Measurements from ENCODE around the gene IFNL4.
"Not testable (repeated sequence)": the region's sequence is repeated elsewhere in the genome, so short reads cannot be mapped to it uniquely, and the experiment has no call there.

IFNL4 gene

DNA sequence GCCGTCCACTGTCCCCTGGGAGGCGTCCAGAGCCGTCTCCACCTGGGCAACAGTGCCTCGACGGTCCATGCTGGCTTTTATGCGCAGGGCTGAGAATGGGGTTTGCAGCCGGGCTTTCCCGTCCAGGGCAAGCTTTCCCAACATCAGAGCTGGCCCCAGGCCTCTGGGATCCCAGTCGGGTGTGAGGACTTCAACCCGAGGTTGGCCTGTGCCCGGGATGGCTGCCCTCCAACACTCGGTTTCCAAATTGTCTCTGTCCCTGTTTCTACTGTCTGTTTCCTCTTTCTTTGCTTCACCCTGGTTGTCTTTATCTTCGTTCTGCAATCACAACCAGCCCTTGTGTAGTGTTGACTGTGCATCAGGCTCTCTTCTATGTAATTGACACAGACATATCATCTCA is at the start of gene IFNL4:
TSS of gene IFNL4 (minus strand) at position 51 of the 400 bp plus-strand sequence.
- no peak for DNase-seq

DNA sequence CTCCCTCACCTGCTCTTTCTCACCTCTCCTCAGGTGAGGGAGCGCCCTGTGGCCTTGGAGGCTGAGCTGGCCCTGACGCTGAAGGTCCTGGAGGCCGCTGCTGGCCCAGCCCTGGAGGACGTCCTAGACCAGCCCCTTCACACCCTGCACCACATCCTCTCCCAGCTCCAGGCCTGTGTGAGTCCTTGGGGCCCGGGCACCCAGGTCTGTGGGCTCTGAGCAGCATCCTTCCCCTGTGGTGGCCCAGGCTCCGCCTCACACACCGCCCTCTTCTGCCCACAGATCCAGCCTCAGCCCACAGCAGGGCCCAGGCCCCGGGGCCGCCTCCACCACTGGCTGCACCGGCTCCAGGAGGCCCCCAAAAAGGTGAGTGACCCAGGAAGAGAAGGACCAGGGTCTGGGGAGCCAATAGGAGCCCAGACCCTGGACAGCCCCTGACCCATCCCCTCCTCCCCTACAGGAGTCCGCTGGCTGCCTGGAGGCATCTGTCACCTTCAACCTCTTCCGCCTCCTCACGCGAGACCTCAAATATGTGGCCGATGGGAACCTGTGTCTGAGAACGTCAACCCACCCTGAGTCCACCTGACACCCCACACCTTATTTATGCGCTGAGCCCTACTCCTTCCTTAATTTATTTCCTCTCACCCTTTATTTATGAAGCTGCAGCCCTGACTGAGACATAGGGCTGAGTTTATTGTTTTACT is 49.4 kb upstream of the IFNL4 start:
- no peak for DNase-seq

DNA sequence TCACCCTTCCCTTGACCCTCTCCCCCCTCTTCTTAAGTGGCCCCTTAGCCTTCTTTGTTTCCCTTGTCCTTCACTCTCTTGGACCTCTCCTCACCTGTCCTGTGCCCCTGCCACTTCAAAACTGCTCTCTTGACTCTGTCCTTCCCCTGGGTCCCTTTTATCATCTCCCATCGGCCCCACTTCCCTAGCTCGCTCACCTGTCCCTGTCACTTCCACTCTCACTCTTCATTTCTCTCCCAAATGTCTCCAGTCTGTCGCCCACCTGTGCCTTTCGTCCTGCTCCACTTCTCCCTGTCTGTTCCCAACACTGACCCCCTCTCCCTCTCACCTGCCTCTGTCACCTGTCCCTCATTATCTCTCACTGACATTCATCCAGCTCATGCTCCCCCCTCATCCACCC is 48.2 kb upstream of the IFNL4 start:
- no peak for DNase-seq

DNA sequence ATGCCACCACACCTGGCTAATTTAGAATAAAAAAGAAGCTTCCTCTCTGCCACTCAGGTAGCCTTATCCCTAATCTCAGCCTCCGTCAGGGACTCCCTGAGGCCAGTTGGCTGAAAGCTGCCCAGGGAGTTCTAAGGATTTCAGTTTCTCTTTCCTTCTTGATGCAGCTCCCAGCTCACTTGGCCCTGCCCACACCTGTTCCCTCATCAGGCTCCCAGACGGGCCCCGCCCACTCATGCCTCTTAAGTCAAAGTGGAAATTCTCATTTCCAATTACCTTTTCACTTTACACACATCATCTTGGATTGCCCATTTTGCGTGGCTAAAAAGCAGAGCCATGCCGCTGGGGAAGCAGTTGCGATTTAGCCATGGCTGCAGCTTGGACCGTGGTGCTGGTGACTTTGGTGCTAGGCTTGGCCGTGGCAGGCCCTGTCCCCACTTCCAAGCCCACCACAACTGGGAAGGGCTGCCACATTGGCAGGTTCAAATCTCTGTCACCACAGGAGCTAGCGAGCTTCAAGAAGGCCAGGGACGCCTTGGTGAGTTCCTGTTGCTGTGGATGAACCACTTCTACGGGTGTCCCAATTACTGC is 47.5 kb upstream of the IFNL4 start, which contains the start of gene IFNL1:
TSS of gene IFNL1 (plus strand) at position 353 of the 591 bp plus-strand sequence. CDS start at position 368, 15 bp downstream.
- DNase-seq: no peak

DNA sequence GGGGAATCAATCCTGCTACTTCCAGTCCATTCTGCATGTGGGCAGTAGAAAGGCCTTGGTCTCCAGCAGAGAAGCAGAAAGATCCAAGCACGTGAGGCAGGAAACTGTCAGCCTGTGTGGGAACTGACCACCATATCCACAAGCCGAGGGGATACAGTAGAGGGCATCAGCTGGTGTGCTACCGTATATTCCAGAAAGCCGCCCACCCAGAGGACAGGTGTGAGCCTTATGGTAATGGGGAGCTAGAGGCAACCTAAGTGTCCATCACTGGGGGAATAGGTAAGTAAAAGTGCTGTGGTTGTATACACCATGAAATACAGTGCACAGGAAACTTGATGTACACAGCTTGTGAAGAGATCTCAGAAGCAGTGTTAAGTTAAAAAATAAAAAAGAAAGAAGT is 44.7 kb upstream of the IFNL4 start:
- DNase-seq: no peak

DNA sequence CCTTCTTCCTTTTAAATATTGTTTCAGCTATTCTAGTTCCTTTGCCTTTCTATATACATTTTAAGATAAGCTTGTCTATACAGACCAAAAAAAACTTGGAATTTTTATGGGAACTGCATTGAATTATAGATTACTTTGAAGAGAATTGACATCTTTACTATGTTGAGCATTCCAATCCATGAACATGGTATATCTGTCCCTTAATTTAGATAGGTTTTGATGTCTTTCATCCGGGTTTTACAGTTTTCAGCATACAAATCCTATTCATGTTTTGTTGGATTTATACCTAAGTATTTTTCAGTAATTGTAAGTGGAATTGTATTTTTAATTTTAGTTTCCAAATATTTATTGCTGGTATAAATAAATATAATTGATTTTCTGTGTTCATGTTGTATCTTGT is 35.4 kb upstream of the IFNL4 start:
- DNase-seq: no peak

DNA sequence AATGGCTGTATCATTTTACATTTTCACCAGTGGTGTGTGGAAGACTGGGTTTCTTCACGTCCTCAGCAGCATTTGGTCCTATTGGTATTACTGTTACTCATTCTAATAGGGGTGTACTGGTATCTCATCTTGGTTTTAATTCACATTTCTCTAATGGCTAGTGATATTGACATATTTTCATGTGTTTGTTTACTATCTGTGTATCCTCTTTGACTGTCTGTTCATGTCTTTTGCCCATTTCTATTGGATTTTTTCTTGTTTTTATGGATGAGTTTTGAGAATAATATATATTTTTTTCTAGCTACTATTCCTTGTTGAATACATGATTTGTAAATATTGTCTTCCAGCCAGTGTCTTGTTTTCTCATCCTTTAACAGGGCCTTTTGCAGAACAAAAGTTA is 33.4 kb upstream of the IFNL4 start:
- no peak for DNase-seq

DNA sequence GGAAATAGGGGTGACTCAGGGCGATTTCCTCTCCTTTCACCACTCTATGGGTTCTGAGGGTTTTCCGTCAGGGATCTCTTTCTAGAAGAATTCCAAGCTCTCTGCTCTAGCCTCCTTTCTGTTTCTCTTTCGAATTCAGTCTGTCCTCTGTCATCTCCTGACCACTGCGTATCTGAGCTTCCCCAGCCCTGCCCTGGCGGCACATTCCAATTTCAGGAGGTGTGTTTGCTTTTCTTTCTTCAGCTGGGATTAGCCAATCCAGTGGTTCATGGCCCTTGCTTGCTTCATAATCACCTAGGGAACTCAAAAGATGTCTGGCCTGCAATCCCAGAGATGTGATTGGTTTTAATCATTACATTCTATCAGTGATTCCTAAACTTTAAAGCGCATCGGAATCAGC is 28.9 kb upstream of the IFNL4 start:
- peak; percentile 16 for DNase-seq

DNA sequence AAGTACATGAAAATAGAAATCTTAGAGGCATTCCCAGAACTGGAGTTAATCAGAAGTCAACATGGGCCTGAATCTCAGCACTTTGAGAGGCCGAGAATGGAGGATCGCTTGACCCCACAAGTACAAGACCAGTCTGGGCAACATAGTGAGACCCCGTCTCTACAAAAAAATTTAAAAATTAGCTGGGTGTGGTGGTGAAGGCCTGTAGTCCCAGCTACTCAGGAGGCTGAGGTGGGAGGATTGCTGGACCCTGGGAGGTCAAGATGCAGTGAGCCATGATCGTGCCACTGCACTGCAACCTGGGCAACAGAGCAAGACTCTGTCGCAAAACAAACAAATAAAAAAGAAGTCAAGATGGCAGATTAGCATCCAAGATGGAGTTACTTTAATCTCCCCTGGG is 28.1 kb upstream of the IFNL4 start:
- DNase-seq: no peak

DNA sequence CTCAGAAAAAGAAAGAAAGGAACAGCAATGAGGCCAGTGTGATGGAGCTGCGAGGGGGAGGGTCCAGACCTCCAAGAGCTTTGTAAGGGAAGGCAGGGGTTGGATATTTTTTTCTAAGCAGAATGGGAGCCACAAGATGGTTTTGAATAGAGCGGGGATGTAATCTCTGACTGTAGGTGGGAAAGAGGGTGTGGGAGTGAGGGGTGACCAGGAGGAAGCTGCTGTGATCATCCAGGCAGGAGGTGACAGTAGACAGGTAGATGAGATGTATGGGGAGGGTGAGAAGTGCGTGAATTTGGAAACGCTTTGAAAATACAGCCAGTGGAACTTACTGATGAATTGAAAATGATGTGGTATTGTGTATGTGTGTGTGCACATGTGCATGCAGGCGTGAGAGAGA is 26.9 kb upstream of the IFNL4 start:
- no peak for DNase-seq

DNA sequence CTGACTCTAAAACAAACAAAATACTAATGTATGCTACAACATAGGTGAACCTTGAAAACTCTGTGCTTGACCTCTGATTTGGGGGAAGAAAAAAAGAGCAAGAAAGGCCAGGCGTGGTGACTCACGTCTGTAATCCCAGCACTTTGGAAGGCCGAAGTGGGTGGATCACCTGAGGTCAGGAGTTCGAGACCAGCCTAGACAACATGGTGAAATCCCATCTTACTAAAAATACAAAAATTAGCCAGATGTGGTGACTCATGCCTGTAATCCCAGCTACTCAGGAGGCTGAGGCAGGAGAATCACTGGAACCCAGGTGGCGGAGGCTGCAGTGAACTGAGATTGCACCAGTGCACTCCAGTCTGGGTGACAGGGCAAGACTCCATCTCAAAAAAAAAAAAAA is 25.2 kb upstream of the IFNL4 start:
- not testable (repeated sequence) for DNase-seq

DNA sequence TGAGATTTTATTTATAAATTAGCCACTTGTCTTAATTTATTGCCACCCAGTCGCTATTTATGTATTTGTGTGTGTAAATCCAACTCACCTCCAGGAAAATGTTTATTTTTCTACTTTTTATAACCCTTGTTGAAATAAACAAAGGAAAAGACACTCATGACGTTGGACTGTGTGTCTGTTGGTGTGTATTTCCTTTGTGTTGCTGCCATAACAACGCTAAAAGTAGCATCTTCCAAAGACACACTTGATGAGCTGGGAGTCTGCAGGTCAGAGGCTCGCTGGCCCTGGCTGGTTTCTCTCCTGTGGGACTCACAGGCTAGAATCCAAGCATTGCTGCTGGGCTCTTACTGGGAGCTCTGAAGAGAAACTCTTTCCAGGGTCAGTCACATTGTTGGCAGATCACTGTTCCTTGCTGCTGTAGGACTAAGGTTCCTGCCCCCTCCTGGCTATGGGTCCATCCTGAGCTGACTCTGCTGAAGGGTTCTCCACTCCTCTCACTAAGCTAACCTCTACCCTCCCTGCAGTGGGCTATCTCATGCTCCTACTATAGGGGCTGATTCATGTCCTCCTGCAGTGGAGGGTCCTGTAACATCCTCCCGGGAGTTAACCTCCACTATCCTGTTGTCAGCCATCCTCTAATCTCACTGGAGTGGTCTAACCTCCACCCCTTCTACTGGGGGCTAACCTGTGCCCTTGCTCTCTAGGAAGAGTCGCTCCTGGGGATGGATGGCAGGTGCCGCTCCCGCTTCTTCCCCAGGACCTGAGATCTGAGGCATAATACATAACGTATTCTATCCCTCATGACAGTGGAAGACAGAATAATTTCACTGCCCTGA is 21.6 kb upstream of the IFNL4 start:
- no peak for DNase-seq

DNA sequence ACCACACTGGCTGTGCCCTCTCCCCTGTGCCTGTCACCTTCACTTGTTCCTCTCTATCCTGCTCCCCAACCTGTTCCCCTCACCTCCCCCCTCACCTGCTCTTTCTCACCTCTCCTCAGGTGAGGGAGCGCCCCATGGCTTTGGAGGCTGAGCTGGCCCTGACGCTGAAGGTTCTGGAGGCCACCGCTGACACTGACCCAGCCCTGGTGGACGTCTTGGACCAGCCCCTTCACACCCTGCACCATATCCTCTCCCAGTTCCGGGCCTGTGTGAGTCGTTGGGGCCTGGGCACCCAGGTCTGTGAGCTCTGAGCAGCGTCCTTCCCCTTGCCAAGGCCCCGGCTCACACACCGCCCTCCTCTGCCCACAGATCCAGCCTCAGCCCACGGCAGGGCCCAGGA is 20.7 kb upstream of the IFNL4 start:
- not testable (repeated sequence) for DNase-seq

DNA sequence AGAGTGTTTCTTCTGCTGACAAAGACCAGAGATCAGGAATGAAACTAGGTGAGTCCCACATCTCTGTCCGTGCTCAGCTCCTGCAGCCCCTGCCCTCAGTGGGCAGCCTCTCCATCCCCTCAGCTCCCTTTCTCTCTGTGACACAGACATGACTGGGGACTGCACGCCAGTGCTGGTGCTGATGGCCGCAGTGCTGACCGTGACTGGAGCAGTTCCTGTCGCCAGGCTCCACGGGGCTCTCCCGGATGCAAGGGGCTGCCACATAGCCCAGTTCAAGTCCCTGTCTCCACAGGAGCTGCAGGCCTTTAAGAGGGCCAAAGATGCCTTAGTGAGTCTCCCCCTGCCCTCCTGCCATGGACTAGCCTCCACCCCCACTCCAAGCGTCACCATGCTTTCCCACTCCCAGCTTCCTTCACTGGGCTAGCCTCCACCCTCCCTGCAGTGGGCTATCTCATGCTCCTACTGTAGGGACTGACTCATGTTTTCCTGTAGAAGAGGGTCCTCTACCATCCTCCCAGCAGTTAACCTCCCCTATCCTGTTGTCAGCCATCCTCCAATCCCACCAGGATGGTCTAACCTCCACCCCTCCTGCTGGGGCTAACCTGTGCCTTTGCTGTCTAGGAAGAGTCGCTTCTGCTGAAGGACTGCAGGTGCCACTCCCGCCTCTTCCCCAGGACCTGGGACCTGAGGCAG is 20.0 kb upstream of the IFNL4 start:
- DNase-seq: not testable (repeated sequence)

DNA sequence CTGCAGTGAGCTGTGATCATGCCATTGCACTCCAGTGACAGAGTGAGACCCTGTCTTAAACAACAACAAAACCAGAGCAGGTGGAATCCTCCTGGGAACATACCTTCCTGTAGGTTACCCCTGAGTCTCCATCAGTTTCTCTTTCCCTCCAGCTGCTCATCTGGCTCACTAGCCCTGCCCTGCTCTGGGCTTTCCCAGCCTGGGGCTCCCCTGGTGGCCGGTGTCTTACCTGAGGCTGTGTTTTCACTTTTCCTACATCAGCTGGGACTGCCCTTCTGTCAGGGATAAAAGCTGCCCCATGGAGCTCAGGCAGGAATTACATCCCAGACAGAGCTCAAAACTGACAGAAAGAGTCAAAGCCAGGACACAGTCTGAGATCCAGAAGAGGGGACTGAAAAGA is 19.4 kb upstream of the IFNL4 start, which contains the start of gene IFNL2:
TSS of gene IFNL2 (plus strand) at position 312 of the 400 bp plus-strand sequence. CDS start 173 bp downstream, outside the sequence.
- DNase-seq: not testable (repeated sequence)

DNA sequence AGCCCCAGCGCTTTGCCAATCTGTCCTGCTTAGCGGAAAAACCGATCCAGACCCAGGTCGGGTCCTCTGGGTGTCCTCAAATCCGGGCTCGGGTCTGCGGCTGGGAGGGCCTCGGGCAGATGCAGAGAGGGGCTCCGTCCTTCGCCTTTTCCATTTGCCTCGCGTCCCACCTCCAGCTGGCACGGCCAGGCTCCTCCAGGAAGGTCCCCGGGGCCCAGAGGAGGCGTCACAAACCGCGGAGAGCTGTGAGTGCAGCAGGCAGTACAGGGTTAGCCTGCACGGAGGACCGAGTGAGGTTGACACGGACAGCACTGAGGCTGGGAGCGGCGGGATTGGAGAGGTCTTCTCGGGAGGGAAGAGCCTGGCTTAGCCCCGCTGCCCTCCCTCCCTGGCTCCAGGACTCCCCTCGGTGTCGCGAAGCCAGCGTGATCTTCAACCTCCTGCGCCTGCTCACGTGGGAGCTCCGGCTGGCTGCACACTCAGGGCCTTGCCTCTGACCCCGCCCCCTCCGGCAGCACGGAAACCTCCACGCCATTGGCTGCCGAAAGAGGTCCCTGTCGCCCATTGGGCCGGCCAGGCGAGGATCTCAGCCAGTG is 16.8 kb upstream of the IFNL4 start:
- DNase-seq: no peak

DNA sequence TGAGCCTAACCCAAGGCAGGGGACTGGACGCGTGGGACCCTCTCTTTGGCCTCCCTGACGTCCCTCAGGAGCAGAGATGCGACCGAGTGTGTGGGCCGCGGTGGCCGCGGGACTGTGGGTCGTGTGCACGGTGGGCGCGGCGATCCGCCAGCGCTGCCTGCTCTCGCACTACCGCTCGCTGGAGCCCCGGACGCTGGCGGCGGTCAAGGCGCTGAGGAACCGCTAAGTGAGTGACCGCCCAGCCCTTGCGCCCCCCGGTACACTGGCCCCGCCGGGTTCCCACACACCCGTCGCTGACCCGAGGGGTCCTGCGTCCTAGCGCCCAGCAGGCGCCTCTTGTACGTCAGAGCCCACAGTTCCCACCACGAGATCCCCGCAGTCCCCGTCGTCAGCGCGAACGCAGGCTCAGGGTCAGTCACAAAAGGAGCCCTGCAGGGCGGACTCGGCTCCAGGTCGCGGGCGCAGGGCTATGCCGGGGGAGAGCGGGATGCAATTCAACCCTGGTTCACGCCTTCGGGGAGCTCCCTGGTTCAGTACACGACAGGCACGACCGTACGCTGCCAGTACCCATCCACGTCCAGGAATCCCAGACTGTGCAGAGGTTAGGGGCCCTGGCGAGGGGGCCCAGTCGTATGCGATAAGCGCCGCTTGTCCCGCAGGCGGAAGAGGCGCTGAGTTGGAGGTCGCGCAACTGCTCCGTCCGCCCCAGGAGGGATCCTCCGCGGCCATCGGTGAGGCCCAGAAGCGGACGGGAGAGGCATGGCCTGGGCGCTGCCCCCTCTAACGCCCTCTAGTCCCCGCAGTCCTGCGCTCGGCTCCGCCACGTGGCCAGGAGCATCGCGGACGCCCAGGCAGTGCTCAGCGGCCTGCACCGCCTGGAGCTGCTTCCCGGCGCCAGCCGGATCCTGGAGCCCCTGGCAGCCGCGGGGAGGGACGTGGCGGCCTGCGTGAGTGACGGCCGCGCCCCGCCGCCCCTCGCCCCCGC is 15.9 kb upstream of the IFNL4 start:
- no peak for DNase-seq

DNA sequence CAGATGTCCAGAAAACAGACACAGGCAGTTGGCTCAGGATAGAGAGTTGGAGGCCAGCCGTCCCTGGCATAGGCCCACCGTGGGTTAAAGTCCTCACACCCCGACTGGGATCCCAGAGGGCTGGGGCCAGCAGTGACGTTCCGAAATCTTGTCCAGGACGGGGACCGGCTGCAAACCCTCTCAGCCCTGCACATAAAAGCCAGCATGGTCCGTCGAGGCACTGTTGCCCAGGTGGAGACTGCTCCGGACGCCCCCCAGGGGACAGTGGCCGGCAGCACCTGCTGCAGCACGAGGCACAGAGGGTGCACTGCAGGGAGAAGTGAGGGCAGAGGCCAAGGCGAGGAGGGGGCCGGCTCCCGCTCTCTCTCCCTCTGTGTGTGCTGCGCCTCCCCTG is 15.3 kb upstream of the IFNL4 start:
- no peak for DNase-seq

DNA sequence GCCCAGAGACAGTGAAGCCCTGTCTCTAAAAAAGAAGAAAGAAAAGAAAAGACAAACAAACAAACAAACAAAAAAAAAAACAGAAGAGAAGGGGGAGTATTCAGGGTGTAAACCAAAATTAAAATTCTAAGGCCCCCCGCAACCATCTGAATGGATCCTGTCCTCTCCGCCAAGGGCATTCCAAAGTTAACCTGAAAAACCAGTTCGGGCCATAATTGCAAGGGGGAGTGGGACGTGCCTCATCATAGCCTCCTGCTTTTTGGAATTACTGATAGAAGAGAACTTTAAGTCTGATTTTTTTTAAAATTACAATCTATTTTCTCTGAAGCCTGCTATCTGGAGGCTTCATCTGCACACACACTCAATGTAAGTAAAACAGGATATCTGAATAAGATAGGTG is 13.8 kb upstream of the IFNL4 start:
- no peak for DNase-seq

DNA sequence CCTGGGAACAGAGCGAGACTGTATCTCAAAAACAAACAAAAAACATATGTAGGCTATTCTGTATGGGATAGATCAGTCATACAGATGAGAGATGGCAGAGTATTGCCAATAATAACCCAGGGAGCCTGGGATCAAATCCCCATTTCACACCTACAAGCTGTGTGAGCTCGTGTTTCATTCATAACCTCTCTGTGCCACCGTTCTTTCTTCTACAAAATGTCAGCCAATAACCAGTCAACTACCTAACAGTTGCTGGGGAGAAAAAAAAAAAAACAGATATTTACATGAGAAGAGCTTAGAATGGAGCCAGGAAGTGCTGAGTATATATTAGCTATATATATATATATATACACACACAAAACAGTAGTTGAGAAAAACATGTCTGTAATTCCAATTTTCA is 13.0 kb upstream of the IFNL4 start:
- DNase-seq: no peak

DNA sequence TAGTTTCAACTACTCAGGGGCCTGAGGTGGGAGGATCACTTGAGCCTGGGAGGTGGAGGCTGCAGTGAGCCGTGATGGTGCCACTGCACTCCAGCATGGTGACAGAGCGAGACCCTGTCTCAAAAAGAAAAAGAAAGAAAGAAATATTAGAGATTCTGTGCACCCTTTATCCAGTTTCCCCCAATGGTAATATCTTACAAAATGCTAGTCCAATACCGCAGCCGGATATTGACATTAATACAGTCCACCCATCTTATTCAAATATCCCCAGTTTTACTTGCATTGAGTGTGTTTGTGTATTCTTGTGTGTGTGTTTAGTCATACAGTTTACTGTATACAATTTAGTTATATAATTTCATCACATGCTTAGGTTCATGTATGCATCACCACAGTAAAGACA is 8.6 kb upstream of the IFNL4 start:
- no peak for DNase-seq
